ENCODE results near the gene PNMA8B.
A peak's percentile ranks its signal among the peaks of the same experiment; 100 is the strongest.
"Not testable (repeated sequence)": the region's sequence is repeated elsewhere in the genome, so short reads cannot be mapped to it uniquely, and the experiment has no call there.

Gene PNMA8B

GRCh38 chr19:46514589-46515289 is 19.1 kb upstream of the PNMA8B start:
- no peak for DNase-seq (ENCODE audit: low read depth)

- DNase-seq (ENCODE audit: low read depth), result peak; percentile 56
These were observed 18.0 kb upstream of the PNMA8B start for GRCh38 chr19:46513461-46514236.

- DNase-seq (ENCODE audit: low read depth), result no peak
These were observed 15.6 kb upstream of the PNMA8B start for GRCh38 chr19:46511237-46511636.

GRCh38 chr19:46508206-46508605 is 12.5 kb upstream of the PNMA8B start:
- DNase-seq (ENCODE audit: low read depth), result no peak

- no peak for DNase-seq (ENCODE audit: low read depth)
These were observed 8.3 kb upstream of the PNMA8B start for GRCh38 chr19:46503848-46504453.

- no peak for DNase-seq (ENCODE audit: low read depth)
These were observed 7.2 kb upstream of the PNMA8B start for GRCh38 chr19:46502891-46503290.

GRCh38 chr19:46499692-46500091 is 4.0 kb upstream of the PNMA8B start:
- no peak for DNase-seq (ENCODE audit: low read depth)

- no peak for DNase-seq (ENCODE audit: low read depth)
These were observed 2.1 kb upstream of the PNMA8B start for GRCh38 chr19:46497773-46498172.

GRCh38 chr19:46496886-46497285 is 1.2 kb upstream of the PNMA8B start:
- not testable (repeated sequence) for DNase-seq (ENCODE audit: low read depth)

- DNase-seq (ENCODE audit: low read depth), result no peak
These were observed 637 bp upstream of the PNMA8B start for GRCh38 chr19:46496304-46496703.

- no peak for DNase-seq (ENCODE audit: low read depth)
These were observed 504 bp downstream of the PNMA8B start for GRCh38 chr19:46494941-46495785.

GRCh38 chr19:46494146-46494940 is 1.3 kb downstream of the PNMA8B start:
- DNase-seq (ENCODE audit: low read depth), result no peak

- DNase-seq (ENCODE audit: low read depth), result no peak
These were observed 2.2 kb downstream of the PNMA8B start for GRCh38 chr19:46493236-46494145.

- no peak for DNase-seq (ENCODE audit: low read depth)
These were observed 2.8 kb downstream of the PNMA8B start for GRCh38 chr19:46492841-46493235.

GRCh38 chr19:46491975-46492682 is 3.5 kb downstream of the PNMA8B start:
- DNase-seq (ENCODE audit: low read depth), result no peak

GRCh38 chr19:46490774-46491173 is 4.9 kb downstream of the PNMA8B start:
- DNase-seq (ENCODE audit: low read depth), result no peak

- DNase-seq (ENCODE audit: low read depth), result no peak
These were observed 6.0 kb downstream of the PNMA8B start for GRCh38 chr19:46489445-46490272.

GRCh38 chr19:46488551-46488950 is 7.1 kb downstream of the PNMA8B start:
- no peak for DNase-seq (ENCODE audit: low read depth)
